Endothelial cell of coronary artery (primary cell): ENCODE data around the gene DNAJC10. TPM values are rescaled to one million over a fixed set of nuclear protein-coding genes. Genes with fewer than 3 reads are reported as not detected.

Source experiments
- total RNA-seq: library from RNA; depleted of rRNA; stranded (reverse); fragments of >200 nt; gene quantifications from 2 replicates; pipeline ENCODE4 v1.2.3, GENCODE V29; 2014

DNAJC10 gene
- 152 and 160 TPM in 2 replicates for total RNA-seq

DNA sequence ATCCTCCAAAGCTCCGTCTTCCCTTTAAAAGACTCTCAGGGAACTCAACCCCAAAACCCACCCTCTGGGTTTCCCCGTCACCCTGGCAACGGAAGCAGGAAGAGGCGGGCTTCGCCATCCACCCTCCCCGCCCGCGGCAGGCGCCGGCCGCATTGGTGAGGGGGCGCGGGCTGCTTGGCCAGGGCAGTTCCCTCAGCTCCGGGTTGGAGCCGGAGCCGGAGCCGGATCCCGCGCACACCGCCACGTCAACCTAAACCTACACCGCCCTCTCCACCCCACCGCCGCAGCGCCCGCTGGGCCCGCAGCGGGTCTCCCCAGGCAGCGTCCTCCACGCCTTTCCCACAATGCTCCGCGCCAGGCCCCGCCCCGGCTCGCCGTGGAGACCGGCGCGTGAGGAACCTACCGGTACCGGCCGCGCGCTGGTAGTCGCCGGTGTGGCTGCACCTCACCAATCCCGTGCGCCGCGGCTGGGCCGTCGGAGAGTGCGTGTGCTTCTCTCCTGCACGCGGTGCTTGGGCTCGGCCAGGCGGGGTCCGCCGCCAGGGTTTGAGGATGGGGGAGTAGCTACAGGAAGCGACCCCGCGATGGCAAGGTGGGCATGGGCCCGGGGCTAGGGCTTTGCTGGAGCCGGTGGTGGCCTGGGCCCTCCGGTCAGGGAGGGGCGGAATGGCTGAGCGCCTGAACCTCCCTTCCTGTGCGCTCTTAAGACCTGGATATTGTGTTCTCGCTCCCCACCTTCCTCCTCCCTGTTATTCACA, at the start of gene DNAJC10:
Gene DNAJC10, plus strand, starts transcription at position 366 of the 758 bp plus-strand sequence. CDS start 1,830 bp downstream, outside the sequence.

Other genes starting within 250 kb of the DNAJC10 start
- not detected in 2 replicates for gene FRZB, start 150.4 kb downstream of the DNAJC10 start, total RNA-seq